K562 (cell line): ENCODE measurements around the gene APBB2. TPM values are rescaled to one million over a fixed set of nuclear protein-coding genes. Genes with fewer than 3 reads are reported as not detected.

Experiments used
- ATAC-seq: fragments of 200-7000 bp; cut with Tn5 transposase; 3 replicates; pipeline ENCODE4 v1.9.1; 2020; ENCODE audit warnings: moderate library complexity
- BruUV-seq: library from RNA; stranded (reverse); fragments of 400-500 nt; replicated peaks from 2 replicates; lab custom pipeline; 2021; lab: Mats Ljungman, UMichigan
- CTCF ChIA-PET: fragments of 300-600 bp; formaldehyde crosslinking; extraction: SDS; loops from one replicate; lab custom pipeline; 2021; ENCODE audit warnings: low intra/inter-chr PET ratio; lab: Yijun Ruan, JAX
- POLR2A ChIA-PET: fragments of 300-600, 350-650 bp; sonication (Branson Sonifier 250); formaldehyde crosslinking; extraction: SDS; loops from one replicate; lab custom pipeline; 2021; ENCODE audit warnings: antibody characterized with exemption, inconsistent platforms; lab: Yijun Ruan, JAX
- DNase-seq, 4 experiments: peaks; one replicate each; pipeline versions ENCODE4 v3.0.0 to v3.0.0-alpha.2; 2011 to 2018; ENCODE audit warnings: low spot score in 3 of 4, mixed read lengths in 3 of 4; ENCODE audit errors: extremely low read depth in 1 of 4
- FAIRE-seq: peaks from 2 replicates; lab custom pipeline; 2011; peaks lifted over from hg19 to GRCh38; lab: Jason Lieb, UNC
- H2AFZ ChIP-seq: 2 replicates; pipeline ENCODE4 v1.6.0; 2011; ENCODE audit warnings: low read depth, low read length, control low read depth, inconsistent platforms
- H3K27ac ChIP-seq: fragments of 200-600 bp; 3 replicates; pipeline ENCODE4 v1.8.0; 2011; ENCODE audit warnings: low read depth, mild to moderate bottlenecking, control low read depth, inconsistent platforms, low read length, moderate library complexity, mixed read lengths; ENCODE audit errors: extremely low read depth
- H3K27me3 ChIP-seq, 2 experiments: fragments of 300-600 bp in 1 of 2; 2 replicates in 1 of 2; 3 replicates in 1 of 2; pipeline versions ENCODE4 v1.6.0 to v1.8.0; 2011; ENCODE audit warnings: inconsistent platforms in 2 of 2, low read length in 2 of 2, mild to moderate bottlenecking in 1 of 2, mixed read lengths in 1 of 2, moderate library complexity in 1 of 2; ENCODE audit not compliant: control insufficient read depth in 2 of 2, insufficient read depth in 2 of 2
- H3K36me3 ChIP-seq: fragments of 300-600 bp; 3 replicates; pipeline ENCODE4 v1.8.0; 2011; ENCODE audit warnings: mild to moderate bottlenecking, low read length, inconsistent platforms; ENCODE audit not compliant: control insufficient read depth, insufficient read depth
- H3K4me1 ChIP-seq, 2 experiments: fragments of 200-600 bp in 1 of 2; replicated peaks in 1 of 2; 2 replicates in 1 of 2; 3 replicates in 1 of 2; pipeline versions ENCODE4 v1.5.1 to v1.8.0; 2011; ENCODE audit warnings: inconsistent platforms in 2 of 2, low read length in 2 of 2, mild to moderate bottlenecking in 1 of 2, mixed read lengths in 1 of 2, moderate library complexity in 1 of 2; ENCODE audit not compliant: control insufficient read depth in 2 of 2, insufficient read depth in 2 of 2
- H3K4me2 ChIP-seq: 2 replicates; pipeline ENCODE4 v1.6.1; 2011; ENCODE audit warnings: low read length, control low read depth, inconsistent platforms, mixed read lengths; ENCODE audit not compliant: insufficient read depth
- H3K4me3 ChIP-seq: fragments of 200-600 bp; sonication (generic), shearing (Covaris generic); 2 replicates; pipeline ENCODE4 v1.5.1; 2016; ENCODE audit warnings: control low read depth, inconsistent platforms
- H3K79me2 ChIP-seq: fragments of 200-600 bp; 3 replicates; pipeline ENCODE4 v1.8.0; 2011; ENCODE audit warnings: low read length, inconsistent platforms; ENCODE audit not compliant: control insufficient read depth, insufficient read depth
- H3K9ac ChIP-seq, 2 experiments: 2 replicates each; pipeline versions ENCODE4 v1.6.0 to v1.6.1; 2011; ENCODE audit warnings: low read depth in 2 of 2, low read length in 2 of 2, control low read depth in 1 of 2, inconsistent platforms in 1 of 2, mild to moderate bottlenecking in 1 of 2, mixed read lengths in 1 of 2; ENCODE audit not compliant: insufficient read depth in 1 of 2
- H3K9me1 ChIP-seq: one replicate; pipeline ENCODE4 v1.6.0; 2011; ENCODE audit warnings: inconsistent platforms, mild to moderate bottlenecking, low read length, moderate library complexity; ENCODE audit not compliant: control insufficient read depth, insufficient read depth
- H3K9me3 ChIP-seq: replicated peaks from 2 replicates; pipeline ENCODE4 v1.5.1; 2011; ENCODE audit warnings: low read depth, low read length, inconsistent platforms; ENCODE audit not compliant: control insufficient read depth, insufficient read depth
- H4K20me1 ChIP-seq: replicated peaks from 2 replicates; pipeline ENCODE4 v1.6.1; 2011; ENCODE audit warnings: low read length, inconsistent platforms, mixed read lengths; ENCODE audit not compliant: control insufficient read depth, insufficient read depth
- POLR3A ChIP-seq: IDR thresholded peaks from 2 replicates; pipeline ENCODE4 v1.6.1; 2011; ENCODE audit warnings: borderline replicate concordance, mild to moderate bottlenecking, moderate library complexity; ENCODE audit not compliant: insufficient read length, insufficient read depth; ENCODE audit errors: extremely low read depth
- RB1 ChIP-seq: fragments of 450-650 bp; IDR thresholded peaks from 2 replicates; pipeline ENCODE4 v1.6.1; 2017; ENCODE audit warnings: low read depth, mild to moderate bottlenecking
- TBP ChIP-seq: optimal IDR thresholded peaks from 2 replicates; pipeline ENCODE3; 2011; ENCODE audit warnings: low read depth, low read length, improper control_type of control experiment
- ZC3H4 ChIP-seq: sonication (generic); formaldehyde crosslinking; IDR thresholded peaks from 2 replicates; pipeline ENCODE4 v1.9.0; 2021; ENCODE audit warnings: missing genetic modification reagents, borderline replicate concordance
- ZNF140 ChIP-seq: fragments of 250-450 bp; sonication (Bioruptor Pico); IDR thresholded peaks from 2 replicates; pipeline ENCODE4 v1.8.0; 2021; ENCODE audit warnings: moderate library complexity, mild to moderate bottlenecking, inconsistent platforms
- WGBS: fragments of 100-300 bp; shearing (Covaris generic); methylation state at CpG from one replicate; pipeline ENCODE4 v1.1.6; 2016; ENCODE audit warnings: low coverage, mixed read lengths; ENCODE audit not compliant: insufficient coverage; ENCODE audit errors: missing lambda C conversion rate; 5-methylcytosine and 5-hydroxymethylcytosine counted together
- in situ Hi-C: fragments of 300-500 bp; cut with MboI; formaldehyde crosslinking; loops from 4 replicates; pipeline ENCODE4 v1.15.0; 2018; ENCODE audit warnings: inconsistent platforms, mixed read lengths
- intact Hi-C: fragments of 100-400 bp; cut with micrococcal nuclease; formaldehyde crosslinking; loops from 2 replicates; pipeline ENCODE4 v1.14.2; 2022
- polyA plus RNA-seq, 8 experiments: library from polyadenylated mRNA; depleted of rRNA in 4 of 8; stranded (reverse) in 5 of 8; unstranded in 3 of 8; fragments of >200 nt; fragmentation: Nextera tagmentation in 2 of 8; fragmentation: Illumina TruSeq in 1 of 8; extraction: Ambion mirVana in 2 of 8; extraction: Trizol in 1 of 8; gene quantifications; 2 replicates each; pipeline versions ENCODE4 v1.2.1 to v1.2.3, GENCODE V29; 2011 to 2014; ENCODE audit warnings: inconsistent platforms in 1 of 8, missing spikeins in 1 of 8
- total RNA-seq, 7 experiments: library from RNA; depleted of rRNA in 6 of 7; stranded (reverse); fragments of >200 nt in 6 of 7; fragmentation: Illumina TruSeq in 2 of 7; extraction: Trizol in 2 of 7; gene quantifications; 2 replicates each; pipeline versions ENCODE4 v1.2.1 to v1.2.3, GENCODE V29; 2011 to 2021; ENCODE audit warnings: low replicate concordance in 1 of 7
- TF ChIP-seq, protein P1 (sequence below): IDR thresholded peaks from 2 replicates; pipeline ENCODE4 v1.6.1; 2011; ENCODE audit not compliant: insufficient read length; ENCODE audit errors: extremely low read depth
- TF ChIP-seq, protein P2 (sequence below), 2 experiments: IDR thresholded peaks; 2 replicates each; pipeline ENCODE4 v1.6.1; 2011; ENCODE audit warnings: borderline replicate concordance in 1 of 2, control low read depth in 1 of 2, low read depth in 1 of 2, low read length in 1 of 2, mild to moderate bottlenecking in 1 of 2, mixed read lengths in 1 of 2, moderate library complexity in 1 of 2; ENCODE audit not compliant: insufficient read depth in 1 of 2, insufficient read length in 1 of 2, poor library complexity in 1 of 2, severe bottlenecking in 1 of 2; ENCODE audit errors: extremely low read depth in 1 of 2
- TF ChIP-seq, protein P3 (sequence below): fragments of 450-650 bp; IDR thresholded peaks from 2 replicates; pipeline ENCODE4 v1.6.1; 2016; ENCODE audit warnings: mild to moderate bottlenecking
- TF ChIP-seq, protein P4 (sequence below): fragments of 450-650 bp; IDR thresholded peaks from 2 replicates; pipeline ENCODE4 v1.6.1; 2016; ENCODE audit warnings: borderline replicate concordance

Gene APBB2
- total and polyA plus RNA-seq, 9 of the 15 experiments (the other 6 are each of a cell fraction or from before 2014, with no cell fraction given) = 0.08 to 2.1 (median 1.4) TPM

DNA sequence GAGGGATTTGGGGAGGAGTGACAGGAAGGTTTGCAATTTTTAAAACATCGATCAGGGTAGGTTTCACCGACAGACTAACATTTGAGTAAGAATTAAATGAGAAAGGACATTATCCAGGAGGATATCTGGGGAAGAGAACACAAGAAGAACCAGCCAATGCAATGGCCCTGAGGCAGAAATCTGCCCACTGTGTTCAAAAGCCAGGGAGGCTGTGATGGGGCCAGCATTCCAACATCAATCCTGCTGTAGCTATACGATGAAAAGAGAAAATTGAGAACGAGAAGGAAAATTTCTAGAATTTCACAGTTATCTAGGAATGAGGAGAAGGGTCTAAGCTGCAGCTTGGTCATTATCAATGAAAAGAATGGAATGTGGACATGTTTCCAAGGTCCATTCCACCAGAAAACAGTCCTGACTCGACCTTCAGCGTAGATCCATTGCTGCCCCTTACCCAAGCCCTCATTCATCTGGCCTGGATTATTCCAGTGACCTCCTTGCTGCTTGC lies 84.4 kb downstream of the APBB2 start:
- Histone ChIP-seq H4K20me1 (no peaks in the 10 kb centered on the region), H3K4me3 (no peak overlapping the region), H3K79me2 (no peaks in the 10 kb centered on the region), H3K27ac (no peak overlapping the region), H3K4me2 (no peak overlapping the region), H3K9me3 (no peaks in the 10 kb centered on the region), H3K4me1 (no peaks in the 10 kb centered on the region), H3K9me1 (no peaks in the 10 kb centered on the region), H2AFZ (no peak overlapping the region), H3K9ac (no peak overlapping the region), H3K27me3 (peaks cover 0 to 2% of the 10 kb centered on the region in 2 experiments; a peak in 1 of 5 replicates), H3K36me3 (no peaks in the 10 kb centered on the region)
- WGBS = 0% methylated on average over 6 of the region's 6 CpGs
- TF ChIP-seq, protein P1, sequence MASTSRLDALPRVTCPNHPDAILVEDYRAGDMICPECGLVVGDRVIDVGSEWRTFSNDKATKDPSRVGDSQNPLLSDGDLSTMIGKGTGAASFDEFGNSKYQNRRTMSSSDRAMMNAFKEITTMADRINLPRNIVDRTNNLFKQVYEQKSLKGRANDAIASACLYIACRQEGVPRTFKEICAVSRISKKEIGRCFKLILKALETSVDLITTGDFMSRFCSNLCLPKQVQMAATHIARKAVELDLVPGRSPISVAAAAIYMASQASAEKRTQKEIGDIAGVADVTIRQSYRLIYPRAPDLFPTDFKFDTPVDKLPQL = no peak
- TF ChIP-seq ZC3H4 (CRISPR knock-in tag) = no peak
- TF ChIP-seq RB1 = no peak
- TF ChIP-seq ZNF140 (CRISPR knock-in tag) = no peak
- TF ChIP-seq, protein P2, sequence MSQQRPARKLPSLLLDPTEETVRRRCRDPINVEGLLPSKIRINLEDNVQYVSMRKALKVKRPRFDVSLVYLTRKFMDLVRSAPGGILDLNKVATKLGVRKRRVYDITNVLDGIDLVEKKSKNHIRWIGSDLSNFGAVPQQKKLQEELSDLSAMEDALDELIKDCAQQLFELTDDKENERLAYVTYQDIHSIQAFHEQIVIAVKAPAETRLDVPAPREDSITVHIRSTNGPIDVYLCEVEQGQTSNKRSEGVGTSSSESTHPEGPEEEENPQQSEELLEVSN (IDR thresholded peaks at IDR 0.05; ENCODE audit: borderline replicate concordance in 1 of 2, extremely low read depth in 1 of 2, insufficient read depth in 1 of 2, insufficient read length in 1 of 2, low read depth in 1 of 2, low read length in 1 of 2, poor library complexity in 1 of 2, severe bottlenecking in 1 of 2) = no peak
- TF ChIP-seq, protein P3, sequence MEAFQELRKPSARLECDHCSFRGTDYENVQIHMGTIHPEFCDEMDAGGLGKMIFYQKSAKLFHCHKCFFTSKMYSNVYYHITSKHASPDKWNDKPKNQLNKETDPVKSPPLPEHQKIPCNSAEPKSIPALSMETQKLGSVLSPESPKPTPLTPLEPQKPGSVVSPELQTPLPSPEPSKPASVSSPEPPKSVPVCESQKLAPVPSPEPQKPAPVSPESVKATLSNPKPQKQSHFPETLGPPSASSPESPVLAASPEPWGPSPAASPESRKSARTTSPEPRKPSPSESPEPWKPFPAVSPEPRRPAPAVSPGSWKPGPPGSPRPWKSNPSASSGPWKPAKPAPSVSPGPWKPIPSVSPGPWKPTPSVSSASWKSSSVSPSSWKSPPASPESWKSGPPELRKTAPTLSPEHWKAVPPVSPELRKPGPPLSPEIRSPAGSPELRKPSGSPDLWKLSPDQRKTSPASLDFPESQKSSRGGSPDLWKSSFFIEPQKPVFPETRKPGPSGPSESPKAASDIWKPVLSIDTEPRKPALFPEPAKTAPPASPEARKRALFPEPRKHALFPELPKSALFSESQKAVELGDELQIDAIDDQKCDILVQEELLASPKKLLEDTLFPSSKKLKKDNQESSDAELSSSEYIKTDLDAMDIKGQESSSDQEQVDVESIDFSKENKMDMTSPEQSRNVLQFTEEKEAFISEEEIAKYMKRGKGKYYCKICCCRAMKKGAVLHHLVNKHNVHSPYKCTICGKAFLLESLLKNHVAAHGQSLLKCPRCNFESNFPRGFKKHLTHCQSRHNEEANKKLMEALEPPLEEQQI = no peak
- no peak for TF ChIP-seq TBP
- no peak for TF ChIP-seq POLR3A
- TF ChIP-seq, protein P4, sequence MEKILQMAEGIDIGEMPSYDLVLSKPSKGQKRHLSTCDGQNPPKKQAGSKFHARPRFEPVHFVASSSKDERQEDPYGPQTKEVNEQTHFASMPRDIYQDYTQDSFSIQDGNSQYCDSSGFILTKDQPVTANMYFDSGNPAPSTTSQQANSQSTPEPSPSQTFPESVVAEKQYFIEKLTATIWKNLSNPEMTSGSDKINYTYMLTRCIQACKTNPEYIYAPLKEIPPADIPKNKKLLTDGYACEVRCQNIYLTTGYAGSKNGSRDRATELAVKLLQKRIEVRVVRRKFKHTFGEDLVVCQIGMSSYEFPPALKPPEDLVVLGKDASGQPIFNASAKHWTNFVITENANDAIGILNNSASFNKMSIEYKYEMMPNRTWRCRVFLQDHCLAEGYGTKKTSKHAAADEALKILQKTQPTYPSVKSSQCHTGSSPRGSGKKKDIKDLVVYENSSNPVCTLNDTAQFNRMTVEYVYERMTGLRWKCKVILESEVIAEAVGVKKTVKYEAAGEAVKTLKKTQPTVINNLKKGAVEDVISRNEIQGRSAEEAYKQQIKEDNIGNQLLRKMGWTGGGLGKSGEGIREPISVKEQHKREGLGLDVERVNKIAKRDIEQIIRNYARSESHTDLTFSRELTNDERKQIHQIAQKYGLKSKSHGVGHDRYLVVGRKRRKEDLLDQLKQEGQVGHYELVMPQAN = no peak
- in situ Hi-C loops (no loop called here), intact Hi-C loops (no loop called here)
- no peak for FAIRE-seq
- CTCF ChIA-PET = no interaction called here
- DNase-seq = no peak
- no peak for ATAC-seq
- POLR2A ChIA-PET = no interaction called here
- BruUV-seq = no TSS peak
